Gastrocnemius medialis (tissue), 4 donors: ENCODE data around the gene ROBO3. TPM values are rescaled to one million over a fixed set of nuclear protein-coding genes. Genes with fewer than 3 reads are reported as not detected.

Experiments used
- ATAC-seq, 2 donors: fragments of 150-250 bp; one replicate each; pipeline ENCODE4 v1.9.1; 2016
- DNase-seq, 2 donors: peaks; one replicate each; pipeline ENCODE4 v3.0.0-alpha.2; 2019
- H3K27ac ChIP-seq, 4 donors: fragments of 200-600 bp; sonication (generic); 1 replicate in 1 of 4; 2 replicates in 3 of 4; pipeline ENCODE4 v1.5.1; 2016 to 2018; ENCODE audit warnings: mild to moderate bottlenecking in 2 of 4, moderate library complexity in 1 of 4
- H3K27me3 ChIP-seq, 3 donors: fragments of 200-600 bp; sonication (generic) in 2 of 3; 1 replicate in 1 of 3; 2 replicates in 2 of 3; pipeline versions ENCODE4 v1.5.1 to v1.6.0; 2016 to 2019; ENCODE audit warnings: mild to moderate bottlenecking in 1 of 3, moderate library complexity in 1 of 3
- H3K36me3 ChIP-seq, 2 donors: fragments of 200-600 bp; sonication (generic) in 1 of 2; one replicate each; pipeline ENCODE4 v1.5.1; 2017 to 2018
- H3K4me1 ChIP-seq, 2 donors: fragments of 200-600 bp; sonication (generic) in 1 of 2; one replicate each; pipeline ENCODE4 v1.5.1; 2016 to 2017; ENCODE audit warnings: mild to moderate bottlenecking in 2 of 2
- H3K4me3 ChIP-seq, 4 donors: fragments of 200-600 bp; sonication (generic) in 3 of 4; 1 replicate in 1 of 4; 2 replicates in 3 of 4; pipeline ENCODE4 v1.5.1; 2016 to 2019; ENCODE audit warnings: mild to moderate bottlenecking in 2 of 4
- H3K9me3 ChIP-seq, 3 donors: fragments of 200-600 bp; sonication (generic) in 2 of 3; 1 replicate in 1 of 3; 2 replicates in 2 of 3; pipeline ENCODE4 v1.5.1; 2016 to 2019
- POLR2A ChIP-seq, 2 donors: fragments of 450-650 bp; IDR thresholded peaks; one replicate each; pipeline ENCODE4 v1.6.1; 2017; ENCODE audit warnings: antibody characterized with exemption in 2 of 2, mild to moderate bottlenecking in 2 of 2, moderate library complexity in 2 of 2
- in situ Hi-C, 4 donors: fragments of 200-750 bp; cut with MboI; loops; one replicate each; pipeline versions ENCODE4 v1.15.0 to v1.8.0; 2017; ENCODE audit warnings: low sequenced_read_pairs in 4 of 4
- intact Hi-C: fragments of 100-400 bp; cut with DNase I; formaldehyde crosslinking; loops from one replicate; pipeline ENCODE4 v1.15.1; 2023; ENCODE audit warnings: low total_unique reads
- total RNA-seq, 4 donors: library from RNA; depleted of rRNA; stranded (reverse); fragments of >200 nt; gene quantifications; one replicate each; pipeline versions ENCODE4 v1.1.0 to v1.2.3, GENCODE V29; 2016
- TF ChIP-seq, protein P1 (sequence below), 5 experiments: fragments of 450-650 bp in 3 of 5; fragments of 200-600 bp in 2 of 5; sonication (generic) in 2 of 5; IDR thresholded peaks in 4 of 5; conservative IDR thresholded peaks in 1 of 5; 1 replicate in 4 of 5; 2 replicates in 1 of 5; pipeline ENCODE4 v1.5.1; 2016 to 2019; ENCODE audit warnings: antibody characterized with exemption in 5 of 5, mild to moderate bottlenecking in 3 of 5, moderate library complexity in 3 of 5

Gene ROBO3, protein sequence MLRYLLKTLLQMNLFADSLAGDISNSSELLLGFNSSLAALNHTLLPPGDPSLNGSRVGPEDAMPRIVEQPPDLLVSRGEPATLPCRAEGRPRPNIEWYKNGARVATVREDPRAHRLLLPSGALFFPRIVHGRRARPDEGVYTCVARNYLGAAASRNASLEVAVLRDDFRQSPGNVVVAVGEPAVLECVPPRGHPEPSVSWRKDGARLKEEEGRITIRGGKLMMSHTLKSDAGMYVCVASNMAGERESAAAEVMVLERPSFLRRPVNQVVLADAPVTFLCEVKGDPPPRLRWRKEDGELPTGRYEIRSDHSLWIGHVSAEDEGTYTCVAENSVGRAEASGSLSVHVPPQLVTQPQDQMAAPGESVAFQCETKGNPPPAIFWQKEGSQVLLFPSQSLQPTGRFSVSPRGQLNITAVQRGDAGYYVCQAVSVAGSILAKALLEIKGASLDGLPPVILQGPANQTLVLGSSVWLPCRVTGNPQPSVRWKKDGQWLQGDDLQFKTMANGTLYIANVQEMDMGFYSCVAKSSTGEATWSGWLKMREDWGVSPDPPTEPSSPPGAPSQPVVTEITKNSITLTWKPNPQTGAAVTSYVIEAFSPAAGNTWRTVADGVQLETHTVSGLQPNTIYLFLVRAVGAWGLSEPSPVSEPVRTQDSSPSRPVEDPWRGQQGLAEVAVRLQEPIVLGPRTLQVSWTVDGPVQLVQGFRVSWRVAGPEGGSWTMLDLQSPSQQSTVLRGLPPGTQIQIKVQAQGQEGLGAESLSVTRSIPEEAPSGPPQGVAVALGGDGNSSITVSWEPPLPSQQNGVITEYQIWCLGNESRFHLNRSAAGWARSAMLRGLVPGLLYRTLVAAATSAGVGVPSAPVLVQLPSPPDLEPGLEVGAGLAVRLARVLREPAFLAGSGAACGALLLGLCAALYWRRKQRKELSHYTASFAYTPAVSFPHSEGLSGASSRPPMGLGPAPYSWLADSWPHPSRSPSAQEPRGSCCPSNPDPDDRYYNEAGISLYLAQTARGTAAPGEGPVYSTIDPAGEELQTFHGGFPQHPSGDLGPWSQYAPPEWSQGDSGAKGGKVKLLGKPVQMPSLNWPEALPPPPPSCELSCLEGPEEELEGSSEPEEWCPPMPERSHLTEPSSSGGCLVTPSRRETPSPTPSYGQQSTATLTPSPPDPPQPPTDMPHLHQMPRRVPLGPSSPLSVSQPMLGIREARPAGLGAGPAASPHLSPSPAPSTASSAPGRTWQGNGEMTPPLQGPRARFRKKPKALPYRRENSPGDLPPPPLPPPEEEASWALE (N-terminal part only)
- 1 to 10 TPM in 2 of 4 donors, under 1 TPM in 2; 0.35 to 3.7 (median 1.3) TPM for total RNA-seq

DNA sequence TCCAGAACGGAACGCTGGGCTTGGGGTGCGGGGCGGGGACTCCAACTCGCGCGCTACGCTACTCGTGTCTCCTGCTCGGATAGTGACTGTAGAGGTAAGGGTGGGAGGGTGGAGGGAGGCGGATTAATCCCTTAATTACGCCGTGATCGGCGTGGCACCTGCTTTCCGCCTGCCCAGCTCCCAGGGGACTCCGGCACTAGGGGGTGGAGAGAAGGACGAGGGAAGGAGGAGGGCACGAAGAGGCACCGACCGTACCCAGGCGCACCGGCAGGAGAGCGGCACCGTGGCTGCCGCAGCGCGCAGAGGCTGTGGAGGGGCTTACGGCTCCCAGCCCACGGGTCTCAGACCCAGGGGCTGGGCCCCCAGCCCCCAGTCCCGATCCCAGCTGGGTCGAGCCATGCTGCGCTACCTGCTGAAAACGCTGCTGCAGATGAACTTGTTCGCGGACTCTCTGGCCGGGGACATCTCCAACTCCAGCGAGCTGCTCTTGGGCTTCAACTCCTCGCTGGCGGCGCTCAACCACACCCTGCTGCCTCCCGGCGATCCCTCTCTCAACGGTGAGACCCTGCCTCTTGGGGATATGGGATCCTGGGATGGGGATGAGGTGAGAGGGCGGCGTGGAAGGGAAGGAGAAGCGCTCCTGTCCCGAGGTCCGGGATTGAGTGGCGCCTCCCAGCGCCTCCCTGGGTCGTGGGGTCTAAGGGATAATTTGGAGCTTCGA is at the start of gene ROBO3:
Gene ROBO3 (plus strand): TSS at position 252 of the 721 bp plus-strand sequence. CDS start 146 bp downstream, at position 398.
- H3K27ac ChIP-seq = no peak within 1 kb of the TSS
- no peak for DNase-seq

DNA sequence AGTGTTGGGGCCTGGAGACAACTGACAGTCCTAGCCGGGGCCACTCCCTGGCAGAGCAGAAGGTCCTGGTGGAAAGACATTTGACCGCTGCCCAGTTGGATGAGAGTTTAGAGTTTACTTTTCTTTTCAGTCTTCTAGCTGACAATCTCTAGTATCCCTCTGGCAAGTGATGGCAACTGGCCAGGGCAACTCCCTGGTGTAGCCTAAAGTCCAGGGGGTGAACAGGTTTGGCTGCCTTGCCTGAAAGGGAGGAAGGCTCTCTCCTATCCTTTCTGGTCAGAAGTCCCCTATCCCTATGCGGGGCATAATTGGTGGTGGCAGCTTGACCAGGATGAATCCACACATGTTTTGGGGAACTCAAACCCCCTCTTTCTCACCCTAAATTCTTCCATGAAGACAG is 48.2 kb upstream of the ROBO3 start:
- peaks cover 0 to 3% (median 0%) of the 10 kb centered on the region in 3 donors for H3K27me3 ChIP-seq
- DNase-seq (no peak), ATAC-seq (no peak)
- no peaks in the 10 kb centered on the region for H3K36me3 ChIP-seq
- no peaks in the 10 kb centered on the region for H3K4me1 ChIP-seq
- H3K9me3 ChIP-seq = no peaks in the 10 kb centered on the region
- H3K4me3 ChIP-seq = no peak overlapping the region
- intact Hi-C loops (no loop called here), in situ Hi-C loops (no loop called here)
- TF ChIP-seq, protein P1, sequence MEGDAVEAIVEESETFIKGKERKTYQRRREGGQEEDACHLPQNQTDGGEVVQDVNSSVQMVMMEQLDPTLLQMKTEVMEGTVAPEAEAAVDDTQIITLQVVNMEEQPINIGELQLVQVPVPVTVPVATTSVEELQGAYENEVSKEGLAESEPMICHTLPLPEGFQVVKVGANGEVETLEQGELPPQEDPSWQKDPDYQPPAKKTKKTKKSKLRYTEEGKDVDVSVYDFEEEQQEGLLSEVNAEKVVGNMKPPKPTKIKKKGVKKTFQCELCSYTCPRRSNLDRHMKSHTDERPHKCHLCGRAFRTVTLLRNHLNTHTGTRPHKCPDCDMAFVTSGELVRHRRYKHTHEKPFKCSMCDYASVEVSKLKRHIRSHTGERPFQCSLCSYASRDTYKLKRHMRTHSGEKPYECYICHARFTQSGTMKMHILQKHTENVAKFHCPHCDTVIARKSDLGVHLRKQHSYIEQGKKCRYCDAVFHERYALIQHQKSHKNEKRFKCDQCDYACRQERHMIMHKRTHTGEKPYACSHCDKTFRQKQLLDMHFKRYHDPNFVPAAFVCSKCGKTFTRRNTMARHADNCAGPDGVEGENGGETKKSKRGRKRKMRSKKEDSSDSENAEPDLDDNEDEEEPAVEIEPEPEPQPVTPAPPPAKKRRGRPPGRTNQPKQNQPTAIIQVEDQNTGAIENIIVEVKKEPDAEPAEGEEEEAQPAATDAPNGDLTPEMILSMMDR (IDR thresholded peaks at IDR 0.05 in 4 of 5, conservative IDR thresholded peaks at IDR 0.05 in 1 of 5) = no peak
- no peak for TF ChIP-seq POLR2A (IDR thresholded peaks at IDR 0.05)
- H3K27ac ChIP-seq = no peak overlapping the region

More for the DNA sequence above, at the start of gene ROBO3:
- ATAC-seq = no peak
- Histone ChIP-seq H3K9me3 (no peaks in the 10 kb centered on the region), H3K27me3 (peaks cover 87 to 95% (median 87%) of the 10 kb centered on the region in 3 donors), H3K4me3 (peak within 1 kb of the TSS; percentile 21 to 57 (median 32)), H3K4me1 (peaks cover 17 to 29% of the 10 kb centered on the region in 2 donors), H3K36me3 (no peaks in the 10 kb centered on the region)
- intact Hi-C loops = no loop called here
- in situ Hi-C loops = no loop called here
- no peak for TF ChIP-seq POLR2A (IDR thresholded peaks at IDR 0.05)
- TF ChIP-seq, protein P1 (IDR thresholded peaks at IDR 0.05 in 4 of 5, conservative IDR thresholded peaks at IDR 0.05 in 1 of 5) = no peak

DNA sequence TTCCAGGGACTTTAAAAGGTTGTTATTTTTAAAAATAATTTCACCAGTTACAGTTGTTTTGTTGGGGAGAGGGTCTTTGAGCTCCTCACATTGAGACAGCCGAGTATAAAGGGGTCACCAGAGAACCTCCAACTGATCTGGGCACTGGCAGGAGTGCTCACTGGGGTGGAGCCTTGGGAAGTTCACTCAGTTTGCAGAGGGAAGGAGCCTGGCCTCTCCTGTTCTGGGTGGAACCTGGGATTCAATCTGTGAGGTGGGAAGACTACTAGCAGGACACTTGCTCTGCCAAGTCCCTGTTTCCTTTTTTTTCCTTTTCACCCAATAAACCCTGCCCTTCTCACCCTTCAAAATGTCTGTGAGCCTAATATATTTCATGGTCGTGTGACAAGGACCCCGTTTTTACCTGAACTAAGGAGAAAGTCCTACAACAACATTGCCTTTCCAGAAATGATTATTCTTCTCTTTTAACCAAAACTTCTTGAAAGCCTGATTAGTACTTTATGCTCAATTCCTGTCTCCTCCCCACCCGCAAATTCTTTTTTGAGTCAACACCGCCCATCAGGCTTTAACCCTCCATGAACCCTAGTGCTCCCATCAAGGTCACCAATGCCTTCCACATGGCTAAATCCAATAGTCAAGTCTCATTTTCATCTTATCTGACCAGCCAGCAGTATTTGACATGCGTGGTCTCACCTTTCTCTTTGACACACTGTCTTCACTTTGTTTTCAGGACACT is 43.1 kb upstream of the ROBO3 start:
- no peaks in the 10 kb centered on the region for H3K36me3 ChIP-seq
- no peaks in the 10 kb centered on the region for H3K4me1 ChIP-seq
- intact Hi-C loops = no loop called here
- DNase-seq (no peak), ATAC-seq (no peak)
- H3K27me3 ChIP-seq = peaks cover 0 to 3% (median 0%) of the 10 kb centered on the region in 3 donors
- no peak overlapping the region for H3K4me3 ChIP-seq
- TF ChIP-seq POLR2A (IDR thresholded peaks at IDR 0.05) = no peak
- TF ChIP-seq, protein P1 (IDR thresholded peaks at IDR 0.05 in 4 of 5, conservative IDR thresholded peaks at IDR 0.05 in 1 of 5) = no peak
- H3K27ac ChIP-seq = no peak overlapping the region
- in situ Hi-C loops = no loop called here
- no peaks in the 10 kb centered on the region for H3K9me3 ChIP-seq
